GM06990 (cell line): ENCODE data around the gene DHX57.

Experiments
- DNase-seq: peaks from one replicate; pipeline ENCODE4 v3.0.0-alpha.2; 2011; ENCODE audit not compliant: insufficient read length; ENCODE audit errors: extremely low read depth
- H3K27me3 ChIP-seq: replicated peaks from 2 replicates; pipeline ENCODE4 v1.6.0; 2011; ENCODE audit warnings: low read length; ENCODE audit not compliant: control insufficient read depth, insufficient read depth
- H3K36me3 ChIP-seq: 2 replicates; pipeline ENCODE4 v1.5.1; 2011; ENCODE audit warnings: low read length; ENCODE audit not compliant: control insufficient read depth, insufficient read depth
- H3K4me3 ChIP-seq: replicated peaks from 2 replicates; pipeline ENCODE4 v1.5.1; 2011; ENCODE audit warnings: low read depth, mild to moderate bottlenecking, control low read depth, low read length
- CTCF ChIP-seq: IDR thresholded peaks from 2 replicates; pipeline ENCODE4 v1.5.1; 2011; ENCODE audit warnings: low read length, control low read depth, mild to moderate bottlenecking, inconsistent platforms; ENCODE audit not compliant: insufficient read depth, poor library complexity, severe bottlenecking

The DHX57 gene

GRCh38 chr2:38909872-38910271, 34.1 kb upstream of the DHX57 start:
- no peak overlapping the region for H3K4me3 ChIP-seq
- no peak for TF ChIP-seq CTCF

GRCh38 chr2:38907743-38908562, 32.2 kb upstream of the DHX57 start:
- H3K27me3 ChIP-seq, result no peaks in the 10 kb centered on the region
- no peaks in the 10 kb centered on the region for H3K36me3 ChIP-seq
- TF ChIP-seq CTCF, result no peak
- no peak overlapping the region for H3K4me3 ChIP-seq
- peak; percentile 47 for DNase-seq

More at GRCh38 chr2:38909872-38910271, 34.1 kb upstream of the DHX57 start:
- no peaks in the 10 kb centered on the region for H3K36me3 ChIP-seq
- no peaks in the 10 kb centered on the region for H3K27me3 ChIP-seq
- no peak for DNase-seq

- Histone ChIP-seq H3K27me3 (no peaks in the 10 kb centered on the region), H3K4me3 (no peak overlapping the region), H3K36me3 (no peaks in the 10 kb centered on the region)
- no peak for DNase-seq
- TF ChIP-seq CTCF, result no peak
Measured at GRCh38 chr2:38907242-38907641, 31.5 kb upstream of the DHX57 start.

GRCh38 chr2:38905251-38905650, 29.5 kb upstream of the DHX57 start:
- Histone ChIP-seq H3K36me3 (no peaks in the 10 kb centered on the region), H3K27me3 (no peaks in the 10 kb centered on the region), H3K4me3 (no peak overlapping the region)
- no peak for DNase-seq
- no peak for TF ChIP-seq CTCF

GRCh38 chr2:38900726-38901125, 25.0 kb upstream of the DHX57 start:
- Histone ChIP-seq H3K36me3 (no peaks in the 10 kb centered on the region), H3K4me3 (no peak overlapping the region), H3K27me3 (no peaks in the 10 kb centered on the region)
- DNase-seq, result no peak
- TF ChIP-seq CTCF, result no peak
